ENCODE data around the gene KIAA0753.
A peak's percentile ranks its signal among the peaks of the same experiment; 100 is the strongest.
"Not testable (repeated sequence)": the region's sequence is repeated elsewhere in the genome, so short reads cannot be mapped to it uniquely, and the experiment has no call there.

KIAA0753 gene

GRCh38 chr17:6660805-6661463 lies 20.4 kb upstream of the KIAA0753 start:
- Histone ChIP-seq H3K9me3 (ENCODE audit: insufficient read depth, low read length) (no peaks in the 10 kb centered on the region), H3K36me3 (ENCODE audit: insufficient read depth, insufficient read length, low read length) (no peaks in the 10 kb centered on the region), H3K4me1 (ENCODE audit: insufficient read depth, insufficient read length) (no peaks in the 10 kb centered on the region), H3K4me3 (ENCODE audit: insufficient read length, low read depth) (no peak overlapping the region), H3K9ac (ENCODE audit: insufficient read length, low read depth) (no peak overlapping the region), H3K27me3 (ENCODE audit: insufficient read depth, insufficient read length) (peaks cover 36% of the 10 kb centered on the region)
- TF ChIP-seq ZNF274 (IDR thresholded peaks at IDR 0.05; ENCODE audit: low read depth, low read length) (no peak), SUZ12 (IDR thresholded peaks at IDR 0.05; ENCODE audit: extremely low read depth, insufficient read depth, insufficient read length) (no peak), YY1 (IDR thresholded peaks at IDR 0.05; ENCODE audit: insufficient read depth, insufficient read length) (no peak)
- no peak for DNase-seq (ENCODE audit: low read depth, low spot score)

GRCh38 chr17:6660101-6660500 lies 19.6 kb upstream of the KIAA0753 start:
- H3K4me3 ChIP-seq (ENCODE audit: insufficient read length, low read depth) = no peak overlapping the region

GRCh38 chr17:6658411-6658810 lies 17.9 kb upstream of the KIAA0753 start:
- DNase-seq (ENCODE audit: low read depth, low spot score); H3K36me3 ChIP-seq (ENCODE audit: insufficient read depth, insufficient read length, low read length); H3K9ac ChIP-seq (ENCODE audit: insufficient read length, low read depth); H3K4me3 ChIP-seq (ENCODE audit: insufficient read length, low read depth); H3K4me1 ChIP-seq (ENCODE audit: insufficient read depth, insufficient read length); H3K9me3 ChIP-seq (ENCODE audit: insufficient read depth, low read length): not testable (repeated sequence)
- H3K27me3 ChIP-seq (ENCODE audit: insufficient read depth, insufficient read length) = peaks cover 58% of the 10 kb centered on the region

More at GRCh38 chr17:6660101-6660500, 19.6 kb upstream of the KIAA0753 start:
- Histone ChIP-seq H3K36me3 (ENCODE audit: insufficient read depth, insufficient read length, low read length) (no peaks in the 10 kb centered on the region), H3K9me3 (ENCODE audit: insufficient read depth, low read length) (no peaks in the 10 kb centered on the region), H3K9ac (ENCODE audit: insufficient read length, low read depth) (no peak overlapping the region), H3K27me3 (ENCODE audit: insufficient read depth, insufficient read length) (peaks cover 41% of the 10 kb centered on the region), H3K4me1 (ENCODE audit: insufficient read depth, insufficient read length) (peaks cover 3% of the 10 kb centered on the region)
- no peak for TF ChIP-seq ZNF274 (IDR thresholded peaks at IDR 0.05; ENCODE audit: low read depth, low read length)
- no peak for TF ChIP-seq SUZ12 (IDR thresholded peaks at IDR 0.05; ENCODE audit: extremely low read depth, insufficient read depth, insufficient read length)
- no peak for TF ChIP-seq YY1 (IDR thresholded peaks at IDR 0.05; ENCODE audit: insufficient read depth, insufficient read length)
- no peak for DNase-seq (ENCODE audit: low read depth, low spot score)

GRCh38 chr17:6657633-6658287 lies 17.2 kb upstream of the KIAA0753 start:
- H3K4me3 ChIP-seq (ENCODE audit: insufficient read length, low read depth) = peak overlapping the region; percentile 12
- H3K9ac ChIP-seq (ENCODE audit: insufficient read length, low read depth) = no peak overlapping the region

GRCh38 chr17:6656797-6657632 lies 16.5 kb upstream of the KIAA0753 start:
- H3K27me3 ChIP-seq (ENCODE audit: insufficient read depth, insufficient read length) = peaks cover 72% of the 10 kb centered on the region
- H3K9me3 ChIP-seq (ENCODE audit: insufficient read depth, low read length); DNase-seq (ENCODE audit: low read depth, low spot score); H3K36me3 ChIP-seq (ENCODE audit: insufficient read depth, insufficient read length, low read length); H3K9ac ChIP-seq (ENCODE audit: insufficient read length, low read depth); H3K4me1 ChIP-seq (ENCODE audit: insufficient read depth, insufficient read length): not testable (repeated sequence)
- peak overlapping the region; percentile 15 for H3K4me3 ChIP-seq (ENCODE audit: insufficient read length, low read depth)

More at GRCh38 chr17:6657633-6658287, 17.2 kb upstream of the KIAA0753 start:
- H3K27me3 ChIP-seq (ENCODE audit: insufficient read depth, insufficient read length) = peaks cover 65% of the 10 kb centered on the region
- H3K9me3 ChIP-seq (ENCODE audit: insufficient read depth, low read length) = no peaks in the 10 kb centered on the region
- DNase-seq (ENCODE audit: low read depth, low spot score) = no peak
- H3K4me1 ChIP-seq (ENCODE audit: insufficient read depth, insufficient read length) = peaks cover 4% of the 10 kb centered on the region
- H3K36me3 ChIP-seq (ENCODE audit: insufficient read depth, insufficient read length, low read length) = no peaks in the 10 kb centered on the region
- no peak for TF ChIP-seq ZNF274 (IDR thresholded peaks at IDR 0.05; ENCODE audit: low read depth, low read length)
- TF ChIP-seq YY1 (IDR thresholded peaks at IDR 0.05; ENCODE audit: insufficient read depth, insufficient read length) = no peak
- no peak for TF ChIP-seq SUZ12 (IDR thresholded peaks at IDR 0.05; ENCODE audit: extremely low read depth, insufficient read depth, insufficient read length)

- H3K9me3 ChIP-seq (ENCODE audit: insufficient read depth, low read length); H3K4me1 ChIP-seq (ENCODE audit: insufficient read depth, insufficient read length); DNase-seq (ENCODE audit: low read depth, low spot score); H3K9ac ChIP-seq (ENCODE audit: insufficient read length, low read depth); H3K4me3 ChIP-seq (ENCODE audit: insufficient read length, low read depth); H3K36me3 ChIP-seq (ENCODE audit: insufficient read depth, insufficient read length, low read length): not testable (repeated sequence)
- peaks cover 68% of the 10 kb centered on the region for H3K27me3 ChIP-seq (ENCODE audit: insufficient read depth, insufficient read length)
Measured at GRCh38 chr17:6655732-6656361, 15.3 kb upstream of the KIAA0753 start.
